ENCODE results near the gene TENT5C. TPM values are rescaled to one million over a fixed set of nuclear protein-coding genes. Genes with fewer than 3 reads are reported as not detected.

TENT5C gene
- total and polyA plus RNA-seq, 9 of the 15 experiments (the other 6 are each of a cell fraction or from before 2014, with no cell fraction given) = 1.8 to 7.7 (median 4.0) TPM

DNA sequence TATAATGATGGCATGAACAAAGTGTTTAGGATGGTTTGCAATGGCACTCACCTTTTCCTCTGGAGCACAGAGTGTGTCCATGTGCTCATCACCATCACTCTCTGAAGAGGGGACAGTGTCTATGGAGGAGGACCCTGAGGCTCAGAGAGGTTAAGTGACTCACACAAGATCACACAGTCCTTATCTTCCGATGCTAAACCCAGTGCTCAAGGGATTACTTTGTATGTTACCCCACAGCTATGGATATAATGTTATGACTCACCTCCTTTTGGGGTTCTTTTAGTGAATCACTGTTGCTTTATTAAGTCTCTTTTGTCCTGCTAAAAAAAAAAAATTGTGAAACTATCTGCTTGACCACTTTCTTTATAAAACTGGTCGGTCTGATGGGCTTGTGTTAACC lies 67.6 kb downstream of the TENT5C start (continued):
- TF ChIP-seq ZNF707 (CRISPR knock-in tag; conservative IDR thresholded peaks at IDR 0.05) = no peak
- 0 out of 4 replicates have a peak, but pooled peaks of 1 of the 2 experiments have one; percentile 13 for TF ChIP-seq RCOR1 (IDR thresholded peaks at IDR 0.05; ENCODE audit: borderline replicate concordance in 1 of 2, low read depth in 2 of 2, low read length in 2 of 2)
- TF ChIP-seq MEF2D (tag; conservative IDR thresholded peaks at IDR 0.05; ENCODE audit: low read depth) = no peak
- TF ChIP-seq, protein P1, sequence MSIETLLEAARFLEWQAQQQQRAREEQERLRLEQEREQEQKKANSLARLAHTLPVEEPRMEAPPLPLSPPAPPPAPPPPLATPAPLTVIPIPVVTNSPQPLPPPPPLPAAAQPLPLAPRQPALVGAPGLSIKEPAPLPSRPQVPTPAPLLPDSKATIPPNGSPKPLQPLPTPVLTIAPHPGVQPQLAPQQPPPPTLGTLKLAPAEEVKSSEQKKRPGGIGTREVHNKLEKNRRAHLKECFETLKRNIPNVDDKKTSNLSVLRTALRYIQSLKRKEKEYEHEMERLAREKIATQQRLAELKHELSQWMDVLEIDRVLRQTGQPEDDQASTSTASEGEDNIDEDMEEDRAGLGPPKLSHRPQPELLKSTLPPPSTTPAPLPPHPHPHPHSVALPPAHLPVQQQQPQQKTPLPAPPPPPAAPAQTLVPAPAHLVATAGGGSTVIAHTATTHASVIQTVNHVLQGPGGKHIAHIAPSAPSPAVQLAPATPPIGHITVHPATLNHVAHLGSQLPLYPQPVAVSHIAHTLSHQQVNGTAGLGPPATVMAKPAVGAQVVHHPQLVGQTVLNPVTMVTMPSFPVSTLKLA (conservative IDR thresholded peaks at IDR 0.05) = no peak
- no peak for TF ChIP-seq E2F3 (CRISPR knock-in tag; IDR thresholded peaks at IDR 0.05)
- TF ChIP-seq MYC (IDR thresholded peaks at IDR 0.05; ENCODE audit: low read depth, low read length) = no peak
- no peak for TF ChIP-seq MYC (CRISPR knock-in tag; IDR thresholded peaks at IDR 0.05; ENCODE audit: borderline replicate concordance, low read depth)
- TF ChIP-seq MAZ (CRISPR knock-in tag; conservative IDR thresholded peaks at IDR 0.05 in 1 of 2, IDR thresholded peaks at IDR 0.05 in 1 of 2) = no peak
- TF ChIP-seq HNRNPH1 (optimal IDR thresholded peaks at IDR 0.05; ENCODE audit: low read depth, low read length) = no peak
- TF ChIP-seq ZSCAN29 (IDR thresholded peaks at IDR 0.05) = no peak
- no peak for TF ChIP-seq SIN3A (IDR thresholded peaks at IDR 0.05; ENCODE audit: borderline replicate concordance in 2 of 2, control insufficient read depth in 1 of 2, low read depth in 2 of 2, low read length in 2 of 2)
- TF ChIP-seq, protein P2, sequence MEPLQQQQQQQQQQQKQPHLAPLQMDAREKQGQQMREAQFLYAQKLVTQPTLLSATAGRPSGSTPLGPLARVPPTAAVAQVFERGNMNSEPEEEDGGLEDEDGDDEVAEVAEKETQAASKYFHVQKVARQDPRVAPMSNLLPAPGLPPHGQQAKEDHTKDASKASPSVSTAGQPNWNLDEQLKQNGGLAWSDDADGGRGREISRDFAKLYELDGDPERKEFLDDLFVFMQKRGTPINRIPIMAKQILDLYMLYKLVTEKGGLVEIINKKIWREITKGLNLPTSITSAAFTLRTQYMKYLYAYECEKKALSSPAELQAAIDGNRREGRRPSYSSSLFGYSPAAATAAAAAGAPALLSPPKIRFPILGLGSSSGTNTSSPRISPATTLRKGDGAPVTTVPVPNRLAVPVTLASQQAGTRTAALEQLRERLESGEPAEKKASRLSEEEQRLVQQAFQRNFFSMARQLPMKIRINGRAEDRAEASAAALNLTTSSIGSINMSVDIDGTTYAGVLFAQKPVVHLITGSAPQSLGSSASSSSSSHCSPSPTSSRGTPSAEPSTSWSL (CRISPR knock-in tag; IDR thresholded peaks at IDR 0.05; ENCODE audit: borderline replicate concordance) = no peak
- no peak for TF ChIP-seq GABPA (tag; conservative IDR thresholded peaks at IDR 0.05; ENCODE audit: low read depth)
- TF ChIP-seq TAL1 (IDR thresholded peaks at IDR 0.05) = no peak
- TF ChIP-seq L3MBTL2 (IDR thresholded peaks at IDR 0.05) = no peak
- TF ChIP-seq NCOA1 (IDR thresholded peaks at IDR 0.05; ENCODE audit: low read depth) = no peak
- no peak for TF ChIP-seq HSF4 (CRISPR knock-in tag; IDR thresholded peaks at IDR 0.05; ENCODE audit: borderline replicate concordance)
- no peak for TF ChIP-seq EGR1 (conservative IDR thresholded peaks at IDR 0.05)
- no peak for TF ChIP-seq HNRNPLL (IDR thresholded peaks at IDR 0.05; ENCODE audit: low read depth, low read length, poor library complexity, severe bottlenecking)
- TF ChIP-seq FOSL1 (tag; conservative IDR thresholded peaks at IDR 0.05) = 0 out of 2 replicates have a peak, but pooled peaks have one; percentile 17
- no peak for TF ChIP-seq RBM15 (IDR thresholded peaks at IDR 0.05; ENCODE audit: insufficient read depth, low read length)
- no peak for TF ChIP-seq ZNF324 (CRISPR knock-in tag; IDR thresholded peaks at IDR 0.05)
- TF ChIP-seq FOXA3 (CRISPR knock-in tag; conservative IDR thresholded peaks at IDR 0.05 in 1 of 2, IDR thresholded peaks at IDR 0.05 in 1 of 2) = no peak
- TF ChIP-seq, protein P3, sequence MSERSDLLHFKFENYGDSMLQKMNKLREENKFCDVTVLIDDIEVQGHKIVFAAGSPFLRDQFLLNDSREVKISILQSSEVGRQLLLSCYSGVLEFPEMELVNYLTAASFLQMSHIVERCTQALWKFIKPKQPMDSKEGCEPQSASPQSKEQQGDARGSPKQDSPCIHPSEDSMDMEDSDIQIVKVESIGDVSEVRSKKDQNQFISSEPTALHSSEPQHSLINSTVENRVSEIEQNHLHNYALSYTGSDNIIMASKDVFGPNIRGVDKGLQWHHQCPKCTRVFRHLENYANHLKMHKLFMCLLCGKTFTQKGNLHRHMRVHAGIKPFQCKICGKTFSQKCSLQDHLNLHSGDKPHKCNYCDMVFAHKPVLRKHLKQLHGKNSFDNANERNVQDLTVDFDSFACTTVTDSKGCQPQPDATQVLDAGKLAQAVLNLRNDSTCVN (CRISPR knock-in tag; IDR thresholded peaks at IDR 0.05) = no peak
- no peak for TF ChIP-seq RBM39 (optimal IDR thresholded peaks at IDR 0.05; ENCODE audit: low read depth, low read length)
- no peak for TF ChIP-seq ZNF134 (CRISPR knock-in tag; conservative IDR thresholded peaks at IDR 0.05)
- no peak for TF ChIP-seq SP2 (IDR thresholded peaks at IDR 0.05; ENCODE audit: extremely low read depth, low read depth, low read length, poor library complexity, severe bottlenecking)

Data from K562 (cell line).